Motor neuron (in vitro differentiated cells): ENCODE measurements around the gene MRPS27. TPM values are rescaled to one million over a fixed set of nuclear protein-coding genes. Genes with fewer than 3 reads are reported as not detected.
A peak's percentile ranks its signal among the peaks of the same experiment; 100 is the strongest.

Experiments used
- ATAC-seq, 8 experiments: fragments of 200-7000 bp; cut with Tn5 transposase; replicated peaks in 6 of 8; 2 replicates each; pipeline ENCODE4 v1.8.0; 2021; ENCODE audit warnings: mild to moderate bottlenecking in 8 of 8, moderate library complexity in 8 of 8
- H3K27ac ChIP-seq, 2 donors: fragments of 250-450 bp; sonication (Bioruptor Pico); 2 replicates each; pipeline ENCODE4 v1.9.0; 2021; ENCODE audit warnings: antibody characterized with exemption in 2 of 2, mild to moderate bottlenecking in 2 of 2, moderate library complexity in 1 of 2
- H3K4me1 ChIP-seq, 2 donors: fragments of 250-450 bp; sonication (Bioruptor Pico); replicated peaks in 1 of 2; 2 replicates each; pipeline ENCODE4 v1.6.1; 2021; ENCODE audit warnings: antibody characterized with exemption in 2 of 2, mild to moderate bottlenecking in 2 of 2, moderate library complexity in 1 of 2
- H3K4me3 ChIP-seq, 5 donors: fragments of 250-450 bp; sonication (Bioruptor Pico); 2 replicates each; pipeline ENCODE4 v1.9.0; 2021; ENCODE audit warnings: antibody characterized with exemption in 5 of 5, mild to moderate bottlenecking in 5 of 5, moderate library complexity in 4 of 5
- WGBS, 10 experiments: fragments of 450-650 bp; shearing (Covaris generic); methylation state at CpG; one replicate each; pipeline ENCODE4 v1.0.0; 2022; 5-methylcytosine and 5-hydroxymethylcytosine counted together
- in situ Hi-C, 9 experiments: fragments of 400-800 bp; cut with MboI; loops; one replicate each; pipeline ENCODE4 v1.15.0; 2021; ENCODE audit warnings: low sequenced_read_pairs in 9 of 9, low pct_unique_long_range_greater_than_20kb in 2 of 9; ENCODE audit not compliant: unreplicated experiment in 9 of 9
- total RNA-seq, 8 experiments: library from RNA; unstranded; fragments of 300-600 nt; gene quantifications; 2 replicates each; pipeline versions ENCODE4 v1.2.3 to v1.2.4, GENCODE V29; 2022

Gene MRPS27
- total RNA-seq, 8 experiments from 2014 or later = 37.5 to 93.7 (median 48.1) TPM

- in situ Hi-C loops = loop anchor here in 1 of 9 experiments (25.0 kb wide), 1 partner anchor 445 kb away; no protein-coding TSS in a partner anchor
- no peak overlapping the region for H3K4me3 ChIP-seq
- no peak for ATAC-seq
- 60 to 95% (median 76%) methylated on average over 2 to 6 of the region's 6 CpGs for WGBS, 10 experiments
- H3K4me1 ChIP-seq = peaks cover 6 to 17% of the 10 kb centered on the region in 2 donors
- H3K27ac ChIP-seq = no peak overlapping the region
Measured at GRCh38 chr5:72231991-72232703, 87.9 kb downstream of the MRPS27 start.

- 83 to 100% (median 98%) methylated on average over 1 to 3 of the region's 3 CpGs; no CpG with 5 or more reads in 4 of the 10 experiments for WGBS, 10 experiments
- no peak for ATAC-seq
- in situ Hi-C loops = loop anchor here in 1 of 9 experiments (25.0 kb wide), 1 partner anchor 442 kb away; no protein-coding TSS in a partner anchor
- H3K4me1 ChIP-seq = peaks cover 6 to 14% of the 10 kb centered on the region in 2 donors
- H3K27ac ChIP-seq = no peak overlapping the region
- H3K4me3 ChIP-seq = no peak overlapping the region
Measured at GRCh38 chr5:72228960-72229359, 91.1 kb downstream of the MRPS27 start.

- 67 to 100% (median 77%) methylated on average over 1 to 2 of the region's 2 CpGs; no CpG with 5 or more reads in 2 of the 10 experiments for WGBS, 10 experiments
- Histone ChIP-seq H3K4me3 (no peak overlapping the region), H3K27ac (no peak overlapping the region), H3K4me1 (peaks cover under 1 to 3% of the 10 kb centered on the region in 2 donors)
- in situ Hi-C loops = loop anchor here in 1 of 9 experiments (25.0 kb wide), 1 partner anchor 440 kb away; no protein-coding TSS in a partner anchor
- ATAC-seq = peak in 1 of 8 experiments; percentile 13
Measured at GRCh38 chr5:72226950-72227349, 93.1 kb downstream of the MRPS27 start.

- 75 to 100% (median 95%) methylated on average over 1 to 3 of the region's 3 CpGs for WGBS, 10 experiments
- H3K4me3 ChIP-seq = no peak overlapping the region
- H3K27ac ChIP-seq = no peak overlapping the region
- peaks cover 0 to 3% of the 10 kb centered on the region in 2 donors for H3K4me1 ChIP-seq
- in situ Hi-C loops = loop anchor here in 1 of 9 experiments (25.0 kb wide), 1 partner anchor 438 kb away; no protein-coding TSS in a partner anchor
- ATAC-seq = no peak
Measured at GRCh38 chr5:72225741-72226140, 94.3 kb downstream of the MRPS27 start.

GRCh38 chr5:72224946-72225463, 95.0 kb downstream of the MRPS27 start:
- no peak overlapping the region for H3K27ac ChIP-seq
- peaks cover 0 to 3% of the 10 kb centered on the region in 2 donors for H3K4me1 ChIP-seq
- no peak overlapping the region for H3K4me3 ChIP-seq
- in situ Hi-C loops = loop anchor here in 1 of 9 experiments (25.0 kb wide), 1 partner anchor 438 kb away; no protein-coding TSS in a partner anchor
- WGBS, 10 experiments = 13 to 100% (median 80%) methylated on average over 1 to 3 of the region's 3 CpGs; no CpG with 5 or more reads in 1 of the 10 experiments
- peak in 2 of 8 experiments; percentile 39 to 89 for ATAC-seq

- no peak overlapping the region for H3K4me3 ChIP-seq
- peaks cover 0 to 3% of the 10 kb centered on the region in 2 donors for H3K4me1 ChIP-seq
- no peak for ATAC-seq
- WGBS, 10 experiments = 67 to 100% (median 92%) methylated on average over 1 to 4 of the region's 4 CpGs; no CpG with 5 or more reads in 1 of the 10 experiments
- no peak overlapping the region for H3K27ac ChIP-seq
- in situ Hi-C loops = no loop called here
Measured at GRCh38 chr5:72223371-72223770, 96.7 kb downstream of the MRPS27 start.

GRCh38 chr5:72222521-72222920, 97.5 kb downstream of the MRPS27 start:
- WGBS, 10 experiments = 86 to 100% (median 100%) methylated on average over 1 of the region's 1 CpG; no CpG with 5 or more reads in 1 of the 10 experiments
- H3K4me1 ChIP-seq = peaks cover 0 to 3% of the 10 kb centered on the region in 2 donors
- H3K27ac ChIP-seq = no peak overlapping the region
- in situ Hi-C loops = no loop called here
- no peak for ATAC-seq
- H3K4me3 ChIP-seq = no peak overlapping the region

- in situ Hi-C loops = no loop called here
- no peak for ATAC-seq
- 62 to 86% (median 76%) methylated on average over 2 to 4 of the region's 4 CpGs; no CpG with 5 or more reads in 4 of the 10 experiments for WGBS, 10 experiments
- Histone ChIP-seq H3K4me3 (no peak overlapping the region), H3K4me1 (no peaks in the 10 kb centered on the region), H3K27ac (no peak overlapping the region)
Measured at GRCh38 chr5:72221541-72221940, 98.5 kb downstream of the MRPS27 start.

- in situ Hi-C loops = no loop called here
- ATAC-seq = no peak
Measured at GRCh38 chr5:72221099-72221498, 98.9 kb downstream of the MRPS27 start.

GRCh38 chr5:72216756-72217155, 103.3 kb downstream of the MRPS27 start:
- no peaks in the 10 kb centered on the region for H3K4me1 ChIP-seq
- no peak for ATAC-seq
- no peak overlapping the region for H3K27ac ChIP-seq
- WGBS, 10 experiments = 100% methylated on average over 1 to 3 of the region's 3 CpGs; no CpG with 5 or more reads in 2 of the 10 experiments
- H3K4me3 ChIP-seq = no peak overlapping the region
- in situ Hi-C loops = no loop called here

More at GRCh38 chr5:72221099-72221498, 98.9 kb downstream of the MRPS27 start:
- WGBS, 10 experiments = 20 to 100% (median 100%) methylated on average over 1 of the region's 1 CpG; no CpG with 5 or more reads in 1 of the 10 experiments
- H3K4me1 ChIP-seq = no peaks in the 10 kb centered on the region
- no peak overlapping the region for H3K27ac ChIP-seq
- H3K4me3 ChIP-seq = no peak overlapping the region

- in situ Hi-C loops = no loop called here
- WGBS, 10 experiments = 50 to 90% (median 84%) methylated on average over 1 to 4 of the region's 4 CpGs; no CpG with 5 or more reads in 3 of the 10 experiments
- H3K27ac ChIP-seq = no peak overlapping the region
Measured at GRCh38 chr5:72214168-72214567, 105.9 kb downstream of the MRPS27 start.

GRCh38 chr5:72213482-72213881, 106.6 kb downstream of the MRPS27 start:
- 80 to 100% (median 96%) methylated on average over 1 to 4 of the region's 4 CpGs; no CpG with 5 or more reads in 1 of the 10 experiments for WGBS, 10 experiments
- peak in 1 of 8 experiments; percentile 21 for ATAC-seq
- H3K4me1 ChIP-seq = peaks cover 0 to 5% of the 10 kb centered on the region in 2 donors
- in situ Hi-C loops = no loop called here
- no peak overlapping the region for H3K27ac ChIP-seq
- H3K4me3 ChIP-seq = no peak overlapping the region

More at GRCh38 chr5:72214168-72214567, 105.9 kb downstream of the MRPS27 start:
- H3K4me3 ChIP-seq = no peak overlapping the region
- H3K4me1 ChIP-seq = peaks cover 0 to 5% of the 10 kb centered on the region in 2 donors
- peak in 1 of 8 experiments; percentile 5 for ATAC-seq

- WGBS, 10 experiments = 70 to 100% (median 97%) methylated on average over 1 to 2 of the region's 2 CpGs
- H3K4me1 ChIP-seq = peaks cover 0 to 5% of the 10 kb centered on the region in 2 donors
- no peak overlapping the region for H3K27ac ChIP-seq
- in situ Hi-C loops = no loop called here
- no peak overlapping the region for H3K4me3 ChIP-seq
- no peak for ATAC-seq
Measured at GRCh38 chr5:72212171-72212570, 107.9 kb downstream of the MRPS27 start.
